Measurements from ENCODE around the gene F2RL2. TPM values are rescaled to one million over a fixed set of nuclear protein-coding genes. Genes with fewer than 3 reads are reported as not detected.

Gene F2RL2
- total RNA-seq, 1 experiment from 2014 or later, result not detected

DNA sequence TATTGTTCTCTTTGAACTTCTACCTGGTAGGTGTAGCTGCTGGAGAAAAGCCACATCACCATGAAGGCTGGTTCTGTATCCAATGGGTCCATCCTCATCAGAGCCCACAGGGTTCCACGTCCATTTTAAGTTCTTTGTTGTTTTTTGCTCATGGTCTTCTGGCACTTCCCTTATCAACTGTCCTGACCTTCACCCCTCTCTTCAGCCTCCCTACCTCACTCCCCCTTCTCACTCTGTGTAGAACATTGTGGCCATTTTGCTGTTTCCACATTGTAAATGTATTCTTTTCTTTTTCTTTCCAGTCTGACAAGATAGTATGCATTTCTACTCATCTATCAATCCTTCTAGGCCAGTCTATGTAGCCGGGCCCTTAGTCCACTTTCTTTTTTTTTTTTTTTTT, 44.3 kb upstream of the F2RL2 start:
- no TSS peak for BruUV-seq (replicated peaks)
- Mint-ChIP-seq H3K27me3 (ENCODE audit: unreplicated experiment) (no peaks in the 10 kb centered on the region), H3K36me3 (ENCODE audit: insufficient read depth, unreplicated experiment) (peaks cover 6% of the 10 kb centered on the region), H3K4me3 (ENCODE audit: low read depth, unreplicated experiment) (no peak overlapping the region), H3K27ac (ENCODE audit: unreplicated experiment) (no peak overlapping the region), H3K9me3 (ENCODE audit: low read depth, unreplicated experiment) (no peaks in the 10 kb centered on the region), H3K4me1 (ENCODE audit: low read depth, unreplicated experiment) (peaks cover 15% of the 10 kb centered on the region)
- intact Hi-C loops (cut with micrococcal nuclease; ENCODE audit: unreplicated experiment), result no loop called here
- CTCF ChIA-PET, result interaction anchor here (0.7 kb wide), 1 partner anchor 11 kb away, joined by 3 read pairs; no protein-coding TSS in a partner anchor
- TF ChIP-seq, protein P1, sequence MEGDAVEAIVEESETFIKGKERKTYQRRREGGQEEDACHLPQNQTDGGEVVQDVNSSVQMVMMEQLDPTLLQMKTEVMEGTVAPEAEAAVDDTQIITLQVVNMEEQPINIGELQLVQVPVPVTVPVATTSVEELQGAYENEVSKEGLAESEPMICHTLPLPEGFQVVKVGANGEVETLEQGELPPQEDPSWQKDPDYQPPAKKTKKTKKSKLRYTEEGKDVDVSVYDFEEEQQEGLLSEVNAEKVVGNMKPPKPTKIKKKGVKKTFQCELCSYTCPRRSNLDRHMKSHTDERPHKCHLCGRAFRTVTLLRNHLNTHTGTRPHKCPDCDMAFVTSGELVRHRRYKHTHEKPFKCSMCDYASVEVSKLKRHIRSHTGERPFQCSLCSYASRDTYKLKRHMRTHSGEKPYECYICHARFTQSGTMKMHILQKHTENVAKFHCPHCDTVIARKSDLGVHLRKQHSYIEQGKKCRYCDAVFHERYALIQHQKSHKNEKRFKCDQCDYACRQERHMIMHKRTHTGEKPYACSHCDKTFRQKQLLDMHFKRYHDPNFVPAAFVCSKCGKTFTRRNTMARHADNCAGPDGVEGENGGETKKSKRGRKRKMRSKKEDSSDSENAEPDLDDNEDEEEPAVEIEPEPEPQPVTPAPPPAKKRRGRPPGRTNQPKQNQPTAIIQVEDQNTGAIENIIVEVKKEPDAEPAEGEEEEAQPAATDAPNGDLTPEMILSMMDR (IDR thresholded peaks at IDR 0.05; ENCODE audit: unreplicated experiment), result no peak
- DNase-seq, result no peak

DNA sequence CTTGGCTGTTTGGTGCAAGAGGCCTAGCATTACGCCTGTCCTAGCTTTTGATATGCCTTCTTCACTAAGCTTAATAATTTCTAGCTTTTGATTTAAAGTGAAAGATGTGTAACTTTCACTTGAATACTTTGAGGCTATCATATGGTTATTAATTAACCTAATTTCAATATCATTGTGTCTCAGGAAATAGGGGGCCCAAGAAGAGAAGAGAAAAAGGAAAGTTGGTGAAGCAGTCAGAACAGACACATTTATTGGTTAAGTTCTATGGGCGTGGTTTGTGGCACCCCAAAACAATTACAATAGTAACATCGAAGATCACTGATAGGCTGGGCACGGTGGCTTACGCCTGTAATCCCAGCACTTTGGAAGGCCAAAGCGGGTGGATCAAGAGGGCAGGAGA, 40.9 kb upstream of the F2RL2 start:
- DNase-seq, result no peak
- Mint-ChIP-seq H3K27ac (ENCODE audit: unreplicated experiment) (no peak overlapping the region), H3K4me3 (ENCODE audit: low read depth, unreplicated experiment) (no peak overlapping the region), H3K27me3 (ENCODE audit: unreplicated experiment) (no peaks in the 10 kb centered on the region), H3K4me1 (ENCODE audit: low read depth, unreplicated experiment) (peaks cover 15% of the 10 kb centered on the region), H3K36me3 (ENCODE audit: insufficient read depth, unreplicated experiment) (peaks cover 6% of the 10 kb centered on the region), H3K9me3 (ENCODE audit: low read depth, unreplicated experiment) (no peaks in the 10 kb centered on the region)
- CTCF ChIA-PET, result no interaction called here
- intact Hi-C loops (cut with micrococcal nuclease; ENCODE audit: unreplicated experiment), result no loop called here
- no TSS peak for BruUV-seq (replicated peaks)
- TF ChIP-seq, protein P1 (IDR thresholded peaks at IDR 0.05; ENCODE audit: unreplicated experiment), result no peak

DNA sequence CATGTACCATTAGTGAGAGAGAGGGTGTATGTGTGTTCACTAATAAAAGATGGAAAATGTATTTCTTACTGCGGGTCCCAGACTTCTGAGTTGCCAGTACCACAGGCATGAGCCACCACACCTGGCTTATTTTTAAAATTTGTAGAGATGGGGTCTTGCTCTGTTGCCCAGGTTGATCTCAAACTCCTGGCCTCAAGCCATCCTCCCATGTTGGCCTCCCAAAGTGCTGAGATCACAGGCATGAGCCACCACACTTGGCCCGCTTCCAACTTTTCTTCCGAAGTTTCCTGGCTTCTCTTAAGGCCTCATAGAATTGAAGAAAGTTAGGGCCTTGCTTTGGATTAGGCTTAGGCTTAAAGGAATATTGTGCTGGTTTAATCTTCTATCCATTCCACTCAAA, 40.4 kb upstream of the F2RL2 start:
- intact Hi-C loops (cut with micrococcal nuclease; ENCODE audit: unreplicated experiment), result no loop called here
- peaks cover 6% of the 10 kb centered on the region for H3K36me3 Mint-ChIP-seq (ENCODE audit: insufficient read depth, unreplicated experiment)

DNA sequence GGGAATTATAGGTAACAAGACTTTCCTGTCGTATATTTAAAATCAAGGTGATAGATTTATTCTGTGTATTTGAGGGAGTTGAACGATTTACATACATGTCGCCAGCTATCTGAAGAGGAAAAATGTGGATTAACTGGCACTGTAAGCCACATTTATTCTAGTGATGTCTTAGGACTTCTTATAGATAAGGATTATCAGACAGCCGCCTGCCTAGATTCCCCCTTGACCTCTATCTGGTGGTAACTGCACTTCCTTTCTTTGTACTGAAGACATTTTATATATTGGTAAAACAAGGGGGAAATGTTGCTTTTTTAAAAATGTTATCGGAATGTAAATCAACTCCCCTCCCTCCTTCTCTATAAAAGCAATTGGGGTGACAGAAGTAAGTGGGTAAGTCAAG, 39.3 kb upstream of the F2RL2 start:
- peaks cover 15% of the 10 kb centered on the region for H3K4me1 Mint-ChIP-seq (ENCODE audit: low read depth, unreplicated experiment)
- DNase-seq, result no peak
- no peak overlapping the region for H3K27ac Mint-ChIP-seq (ENCODE audit: unreplicated experiment)
- no TSS peak for BruUV-seq (replicated peaks)
- TF ChIP-seq, protein P1 (IDR thresholded peaks at IDR 0.05; ENCODE audit: unreplicated experiment), result no peak
- H3K9me3 Mint-ChIP-seq (ENCODE audit: low read depth, unreplicated experiment), result no peaks in the 10 kb centered on the region
- H3K27me3 Mint-ChIP-seq (ENCODE audit: unreplicated experiment), result no peaks in the 10 kb centered on the region
- intact Hi-C loops (cut with micrococcal nuclease; ENCODE audit: unreplicated experiment), result no loop called here
- H3K36me3 Mint-ChIP-seq (ENCODE audit: insufficient read depth, unreplicated experiment), result peaks cover 6% of the 10 kb centered on the region
- CTCF ChIA-PET, result no interaction called here
- H3K4me3 Mint-ChIP-seq (ENCODE audit: low read depth, unreplicated experiment), result no peak overlapping the region

More for the DNA sequence above, 40.4 kb upstream of the F2RL2 start:
- peak; percentile 13 for DNase-seq
- no TSS peak for BruUV-seq (replicated peaks)
- no peaks in the 10 kb centered on the region for H3K27me3 Mint-ChIP-seq (ENCODE audit: unreplicated experiment)
- no peaks in the 10 kb centered on the region for H3K9me3 Mint-ChIP-seq (ENCODE audit: low read depth, unreplicated experiment)
- TF ChIP-seq, protein P1 (IDR thresholded peaks at IDR 0.05; ENCODE audit: unreplicated experiment), result no peak
- CTCF ChIA-PET, result no interaction called here
- no peak overlapping the region for H3K4me3 Mint-ChIP-seq (ENCODE audit: low read depth, unreplicated experiment)
- peaks cover 15% of the 10 kb centered on the region for H3K4me1 Mint-ChIP-seq (ENCODE audit: low read depth, unreplicated experiment)
- no peak overlapping the region for H3K27ac Mint-ChIP-seq (ENCODE audit: unreplicated experiment)

All from Calu3 (cell line).